B cell (primary cell): ENCODE results near the gene DFFB. TPM values are rescaled to one million over a fixed set of nuclear protein-coding genes. Genes with fewer than 3 reads are reported as not detected.
A peak's percentile ranks its signal among the peaks of the same experiment; 100 is the strongest.

Experiments used
- ATAC-seq: fragments of 200-7000 bp; cut with Tn5 transposase; one replicate; pipeline ENCODE4 v1.10.0; 2021; ENCODE audit warnings: low read depth, mild to moderate bottlenecking, moderate number of reproducible peaks, moderate library complexity
- CTCF ChIA-PET: fragments of 350-600 bp; sonication (Branson Sonifier 250); formaldehyde crosslinking; loops from one replicate; lab custom pipeline; 2021; ENCODE audit warnings: antibody characterized with exemption, inconsistent platforms; lab: Charles Lee
- POLR2A ChIA-PET: fragments of 350-600 bp; sonication (Branson Sonifier 250); formaldehyde crosslinking; loops from one replicate; lab custom pipeline; 2021; ENCODE audit warnings: antibody characterized with exemption; lab: Charles Lee
- DNase-seq: peaks from one replicate; pipeline ENCODE4 v3.0.0; 2013
- H2AFZ ChIP-seq: 2 replicates; pipeline ENCODE4 v1.6.1; 2012; ENCODE audit warnings: mild to moderate bottlenecking, low read depth, low read length; ENCODE audit not compliant: insufficient read depth, poor library complexity, severe bottlenecking
- H3K27ac ChIP-seq, 2 donors: 1 replicate in 1 of 2; 2 replicates in 1 of 2; pipeline ENCODE4 v1.5.1; 2012 to 2013; ENCODE audit warnings: low read length in 2 of 2, mild to moderate bottlenecking in 2 of 2, moderate library complexity in 1 of 2
- H3K27me3 ChIP-seq, 4 experiments: fragments of 200-600 bp in 1 of 4; sonication (generic) in 1 of 4; replicated peaks in 1 of 4; 1 replicate in 2 of 4; 2 replicates in 2 of 4; pipeline versions ENCODE4 v1.6.1 to v1.7.0; 2013 to 2016; ENCODE audit warnings: low read length in 3 of 4, mild to moderate bottlenecking in 2 of 4, mixed read lengths in 1 of 4, moderate library complexity in 1 of 4; ENCODE audit not compliant: insufficient read depth in 4 of 4, control insufficient read depth in 3 of 4; ENCODE audit errors: control extremely low read depth in 1 of 4
- H3K36me3 ChIP-seq, 2 experiments: replicated peaks in 1 of 2; 1 replicate in 1 of 2; 2 replicates in 1 of 2; pipeline versions ENCODE4 v1.6.1 to v1.7.1; 2013; ENCODE audit warnings: low read length in 1 of 2; ENCODE audit not compliant: insufficient read depth in 2 of 2, control insufficient read depth in 1 of 2; ENCODE audit errors: control extremely low read depth in 1 of 2, extremely low read depth in 1 of 2
- H3K4me1 ChIP-seq, 2 donors: fragments of 200-600 bp in 1 of 2; sonication (generic) in 1 of 2; 1 replicate in 1 of 2; 2 replicates in 1 of 2; pipeline versions ENCODE4 v1.5.1 to v1.6.1; 2013 to 2017; ENCODE audit warnings: low read length in 2 of 2; ENCODE audit not compliant: control insufficient read depth in 2 of 2, insufficient read depth in 2 of 2
- H3K4me2 ChIP-seq: replicated peaks from 2 replicates; pipeline ENCODE3; 2012; ENCODE audit warnings: mild to moderate bottlenecking, low read depth, low read length; ENCODE audit not compliant: poor library complexity, severe bottlenecking
- H3K4me3 ChIP-seq, 5 experiments: fragments of 200-600 bp in 1 of 5; sonication (generic) in 1 of 5; 1 replicate in 3 of 5; 2 replicates in 2 of 5; pipeline versions ENCODE4 v1.5.1 to v1.7.0; 2011 to 2016; ENCODE audit warnings: low read length in 4 of 5, mild to moderate bottlenecking in 4 of 5, low read depth in 2 of 5, control low read depth in 1 of 5, moderate library complexity in 1 of 5; ENCODE audit not compliant: insufficient read depth in 1 of 5; ENCODE audit errors: control extremely low read depth in 1 of 5, extremely low read depth in 1 of 5
- H3K79me2 ChIP-seq: fragments of 200-600 bp; sonication (generic); one replicate; pipeline ENCODE4 v1.6.0; 2016; ENCODE audit warnings: low read length; ENCODE audit not compliant: control insufficient read depth, insufficient read depth
- H3K9ac ChIP-seq: fragments of 200-600 bp; sonication (generic); 2 replicates; pipeline ENCODE4 v1.6.1; 2017; ENCODE audit warnings: mild to moderate bottlenecking, low read length, moderate library complexity
- H3K9me3 ChIP-seq, 3 donors: one replicate each; pipeline versions ENCODE4 v1.6.1 to v1.7.1; 2013; ENCODE audit warnings: low read length in 2 of 3; ENCODE audit not compliant: control insufficient read depth in 2 of 3, insufficient read depth in 1 of 3; ENCODE audit errors: control extremely low read depth in 1 of 3
- H4K20me1 ChIP-seq: 2 replicates; pipeline ENCODE4 v1.6.0; 2012; ENCODE audit warnings: mild to moderate bottlenecking, low read length; ENCODE audit not compliant: insufficient read depth, control insufficient read depth, poor library complexity, severe bottlenecking
- H3K27ac Mint-ChIP-seq: one replicate; pipeline ENCODE4 v1.8.0; 2021; ENCODE audit warnings: mixed read lengths
- H3K27me3 Mint-ChIP-seq: one replicate; pipeline ENCODE4 v1.8.0; 2021; ENCODE audit warnings: mixed read lengths
- H3K4me1 Mint-ChIP-seq: one replicate; pipeline ENCODE4 v1.8.0; 2021; ENCODE audit warnings: mixed read lengths
- H3K4me3 Mint-ChIP-seq: one replicate; pipeline ENCODE4 v1.8.0; 2021; ENCODE audit warnings: mixed read lengths
- H3K9me3 Mint-ChIP-seq: one replicate; pipeline ENCODE4 v1.8.0; 2022; ENCODE audit warnings: mixed read lengths; ENCODE audit not compliant: insufficient read depth
- EZH2 ChIP-seq: IDR thresholded peaks from 2 replicates; pipeline ENCODE4 v1.6.1; 2012; ENCODE audit warnings: borderline replicate concordance, low read depth, mild to moderate bottlenecking, moderate library complexity, low read length; ENCODE audit not compliant: insufficient read depth, poor library complexity, severe bottlenecking
- WGBS: methylation state at CpG from one replicate; pipeline ENCODE4 v1.1.5; 2013; ENCODE audit warnings: missing lambda C conversion rate; ENCODE audit not compliant: insufficient coverage; 5-methylcytosine and 5-hydroxymethylcytosine counted together
- intact Hi-C: fragments of 100-400 bp; cut with micrococcal nuclease; formaldehyde crosslinking; loops from one replicate; pipeline ENCODE4 v1.10.0; 2022
- polyA plus RNA-seq: library from polyadenylated mRNA; depleted of rRNA; stranded (reverse); fragments of >200 nt; gene quantifications from 2 replicates; pipeline ENCODE4 v1.2.3, GENCODE V29; 2012
- total RNA-seq, 2 donors: library from RNA; stranded (reverse); fragments of 120-200 nt in 1 of 2; gene quantifications; 1 replicate in 1 of 2; 2 replicates in 1 of 2; pipeline versions ENCODE4 v1.2.3 to v1.2.4, GENCODE V29; 2013 to 2022
- TF ChIP-seq, protein P1 (sequence below): fragments of 200-600 bp; IDR thresholded peaks from one replicate; pipeline ENCODE4 v1.8.0; 2022; ENCODE audit warnings: antibody characterized with exemption, mild to moderate bottlenecking

Gene DFFB
- total and polyA plus RNA-seq, 2 donors (not counting 1 experiment from before 2014, with no cell fraction given): 14.0 to 17.4 TPM

DNA sequence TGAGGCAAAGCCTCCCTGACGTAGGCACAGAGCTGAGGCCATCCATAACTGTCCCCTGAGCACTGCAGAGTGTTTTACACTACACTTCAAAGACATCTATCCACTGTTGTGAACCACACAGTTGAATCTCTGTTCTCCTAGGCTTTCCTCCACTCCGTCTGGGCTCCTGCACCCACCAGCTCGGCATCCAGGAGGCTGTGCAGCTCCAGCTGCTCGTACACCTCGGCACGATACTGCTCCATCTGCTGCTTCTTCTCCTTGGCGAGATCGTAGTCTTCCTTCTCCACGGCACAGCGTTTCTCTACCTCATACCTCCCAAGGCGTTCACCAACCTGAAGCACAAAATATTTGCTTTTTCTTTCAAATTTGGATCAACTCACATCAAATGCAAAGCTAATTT, 18.5 kb upstream of the DFFB start:
- Histone ChIP-seq H3K4me2 (no peak overlapping the region), H4K20me1 (no peaks in the 10 kb centered on the region), H3K4me1 (peaks cover 0 to 6% of the 10 kb centered on the region in 2 donors), H3K36me3 (peaks cover 20 to 39% of the 10 kb centered on the region in 2 experiments), H2AFZ (no peak overlapping the region), H3K9ac (no peak overlapping the region), H3K4me3 (no peak overlapping the region), H3K79me2 (no peaks in the 10 kb centered on the region), H3K27ac (no peak overlapping the region), H3K9me3 (peaks cover 0 to 14% (median 1%) of the 10 kb centered on the region in 3 donors), H3K27me3 (no peaks in the 10 kb centered on the region)
- ChIA-PET CTCF (no interaction called here), POLR2A (no interaction called here)
- DNase-seq (no peak), ATAC-seq (no peak)
- intact Hi-C loops: no loop called here
- no peak overlapping the region for H3K27ac Mint-ChIP-seq
- 97% methylated on average over 10 of the region's 11 CpGs for WGBS
- H3K4me1 Mint-ChIP-seq: peaks cover 23% of the 10 kb centered on the region
- TF ChIP-seq EZH2: no peak
- TF ChIP-seq, protein P1, sequence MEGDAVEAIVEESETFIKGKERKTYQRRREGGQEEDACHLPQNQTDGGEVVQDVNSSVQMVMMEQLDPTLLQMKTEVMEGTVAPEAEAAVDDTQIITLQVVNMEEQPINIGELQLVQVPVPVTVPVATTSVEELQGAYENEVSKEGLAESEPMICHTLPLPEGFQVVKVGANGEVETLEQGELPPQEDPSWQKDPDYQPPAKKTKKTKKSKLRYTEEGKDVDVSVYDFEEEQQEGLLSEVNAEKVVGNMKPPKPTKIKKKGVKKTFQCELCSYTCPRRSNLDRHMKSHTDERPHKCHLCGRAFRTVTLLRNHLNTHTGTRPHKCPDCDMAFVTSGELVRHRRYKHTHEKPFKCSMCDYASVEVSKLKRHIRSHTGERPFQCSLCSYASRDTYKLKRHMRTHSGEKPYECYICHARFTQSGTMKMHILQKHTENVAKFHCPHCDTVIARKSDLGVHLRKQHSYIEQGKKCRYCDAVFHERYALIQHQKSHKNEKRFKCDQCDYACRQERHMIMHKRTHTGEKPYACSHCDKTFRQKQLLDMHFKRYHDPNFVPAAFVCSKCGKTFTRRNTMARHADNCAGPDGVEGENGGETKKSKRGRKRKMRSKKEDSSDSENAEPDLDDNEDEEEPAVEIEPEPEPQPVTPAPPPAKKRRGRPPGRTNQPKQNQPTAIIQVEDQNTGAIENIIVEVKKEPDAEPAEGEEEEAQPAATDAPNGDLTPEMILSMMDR: no peak
- peaks cover 3% of the 10 kb centered on the region for H3K9me3 Mint-ChIP-seq
- H3K27me3 Mint-ChIP-seq: no peaks in the 10 kb centered on the region
- H3K4me3 Mint-ChIP-seq: no peak overlapping the region

GRCh38 chr1:3841491-3841890, 15.8 kb upstream of the DFFB start:
- H2AFZ ChIP-seq: no peak overlapping the region
- no peak overlapping the region for H3K4me3 Mint-ChIP-seq
- ChIA-PET CTCF (interaction anchor here (0.5 kb wide), 1 partner anchor 42 kb away, joined by 3 read pairs; no protein-coding TSS in a partner anchor), POLR2A (no interaction called here)
- peaks cover 3% of the 10 kb centered on the region for H3K9me3 Mint-ChIP-seq
- DNase-seq: no peak
- WGBS: 100% methylated on average over 5 of the region's 7 CpGs
- no peaks in the 10 kb centered on the region for H3K27me3 Mint-ChIP-seq
- H3K4me2 ChIP-seq: no peak overlapping the region
- H3K36me3 ChIP-seq: peaks cover 9 to 47% of the 10 kb centered on the region in 2 experiments
- intact Hi-C loops: no loop called here
- no peak for ATAC-seq
- no peak overlapping the region for H3K4me3 ChIP-seq
- no peaks in the 10 kb centered on the region for H3K79me2 ChIP-seq
- peaks cover 0 to 6% of the 10 kb centered on the region in 2 donors for H3K4me1 ChIP-seq
- H3K27ac Mint-ChIP-seq: peak overlapping the region; percentile 42
- H4K20me1 ChIP-seq: no peaks in the 10 kb centered on the region
- TF ChIP-seq, protein P1: no peak
- no peak for TF ChIP-seq EZH2
- H3K4me1 Mint-ChIP-seq: peaks cover 28% of the 10 kb centered on the region
- H3K9me3 ChIP-seq: peaks cover 0 to 14% (median 1%) of the 10 kb centered on the region in 3 donors
- no peaks in the 10 kb centered on the region for H3K27me3 ChIP-seq
- H3K9ac ChIP-seq: no peak overlapping the region
- H3K27ac ChIP-seq: no peak overlapping the region
